CD4-positive, alpha-beta T cell treated with Interleukin-21 for 1 hour (primary cell): ENCODE measurements around the gene PES1.
"Not testable (repeated sequence)": the region's sequence is repeated elsewhere in the genome, so short reads cannot be mapped to it uniquely, and the experiment has no call there.

Experiments
- DNase-seq: peaks from one replicate; pipeline ENCODE4 v3.0.0-alpha.2; 2020

PES1 gene

GRCh38 chr22:30574095-30574981 is 17.4 kb downstream of the PES1 start, which contains the start of gene GAL3ST1:
Gene GAL3ST1 (minus strand): TSS chr22:30574665. CDS start chr22:30557392, 17,273 bp downstream.
- DNase-seq = no peak

GRCh38 chr22:30573594-30574094 is 18.1 kb downstream of the PES1 start:
- no peak for DNase-seq

- no peak for DNase-seq
Observed at GRCh38 chr22:30572840-30573593, 18.7 kb downstream of the PES1 start.

- no peak for DNase-seq
Observed at GRCh38 chr22:30572210-30572609, 19.5 kb downstream of the PES1 start.

GRCh38 chr22:30569674-30570202 is 22.0 kb downstream of the PES1 start:
- no peak for DNase-seq

- DNase-seq = no peak
Observed at GRCh38 chr22:30568137-30568805, 23.4 kb downstream of the PES1 start.

- DNase-seq = not testable (repeated sequence)
Observed at GRCh38 chr22:30567277-30567676, 24.4 kb downstream of the PES1 start.

GRCh38 chr22:30566125-30566524 is 25.6 kb downstream of the PES1 start:
- DNase-seq = no peak

- DNase-seq = no peak
Observed at GRCh38 chr22:30565341-30565740, 26.4 kb downstream of the PES1 start.

GRCh38 chr22:30564761-30565119 is 27.0 kb downstream of the PES1 start:
- DNase-seq = no peak

- DNase-seq = no peak
Observed at GRCh38 chr22:30564045-30564760, 27.5 kb downstream of the PES1 start.

- DNase-seq = no peak
Observed at GRCh38 chr22:30562366-30562765, 29.3 kb downstream of the PES1 start.

- DNase-seq = no peak
Observed at GRCh38 chr22:30561402-30562189, 30.1 kb downstream of the PES1 start.

GRCh38 chr22:30560643-30561202 is 31.0 kb downstream of the PES1 start:
- DNase-seq = not testable (repeated sequence)

- DNase-seq = no peak
Observed at GRCh38 chr22:30559889-30560288, 31.8 kb downstream of the PES1 start.

- no peak for DNase-seq
Observed at GRCh38 chr22:30557243-30557642, 34.5 kb downstream of the PES1 start.

GRCh38 chr22:30556388-30556787 is 35.3 kb downstream of the PES1 start:
- DNase-seq = no peak

- no peak for DNase-seq
Observed at GRCh38 chr22:30555282-30556210, 36.2 kb downstream of the PES1 start.

GRCh38 chr22:30553971-30554370 is 37.7 kb downstream of the PES1 start:
- no peak for DNase-seq

GRCh38 chr22:30552719-30553118 is 39.0 kb downstream of the PES1 start:
- no peak for DNase-seq
